Spleen (tissue), 11 donors: Measurements from ENCODE around the gene ANXA4. TPM values are rescaled to one million over a fixed set of nuclear protein-coding genes. Genes with fewer than 3 reads are reported as not detected.

Experiments used
- DNase-seq: peaks from one replicate; pipeline ENCODE4 v3.0.0-alpha.2; 2020
- H3K27ac ChIP-seq, 8 donors: fragments of 200-600 bp; sonication (generic) in 7 of 8; 1 replicate in 4 of 8; 2 replicates in 4 of 8; pipeline versions ENCODE4 v1.5.0 to v1.8.0; 2016 to 2021; ENCODE audit warnings: inconsistent platforms in 4 of 8, mild to moderate bottlenecking in 4 of 8, moderate library complexity in 1 of 8
- H3K27me3 ChIP-seq, 7 donors: fragments of 200-600 bp; sonication (generic) in 6 of 7; replicated peaks in 1 of 7; 1 replicate in 4 of 7; 2 replicates in 3 of 7; pipeline versions ENCODE4 v1.5.0 to v1.8.0; 2016 to 2021; ENCODE audit warnings: inconsistent platforms in 3 of 7, mild to moderate bottlenecking in 1 of 7
- H3K36me3 ChIP-seq, 6 donors: fragments of 200-600 bp; sonication (generic) in 5 of 6; 1 replicate in 4 of 6; 2 replicates in 2 of 6; pipeline versions ENCODE4 v1.5.0 to v1.8.0; 2016 to 2021; ENCODE audit warnings: inconsistent platforms in 2 of 6
- H3K4me1 ChIP-seq, 6 donors: fragments of 200-600 bp; sonication (generic) in 5 of 6; 1 replicate in 3 of 6; 2 replicates in 3 of 6; pipeline versions ENCODE4 v1.5.0 to v1.8.0; 2016 to 2021; ENCODE audit warnings: inconsistent platforms in 3 of 6
- H3K4me3 ChIP-seq, 8 donors: fragments of 200-600 bp; sonication (generic) in 7 of 8; 1 replicate in 4 of 8; 2 replicates in 4 of 8; pipeline versions ENCODE4 v1.5.0 to v1.8.0; 2016 to 2021; ENCODE audit warnings: inconsistent platforms in 4 of 8, mild to moderate bottlenecking in 4 of 8, moderate library complexity in 2 of 8
- H3K9me3 ChIP-seq, 8 donors: fragments of 200-600 bp; sonication (generic) in 7 of 8; 1 replicate in 4 of 8; 2 replicates in 4 of 8; pipeline versions ENCODE4 v1.5.0 to v1.8.0; 2016 to 2021; ENCODE audit warnings: inconsistent platforms in 4 of 8
- CTCF ChIP-seq, 11 experiments: fragments of 200-600 bp in 7 of 11; fragments of 450-650 bp in 4 of 11; sonication (generic) in 4 of 11; IDR thresholded peaks in 8 of 11; conservative IDR thresholded peaks in 3 of 11; 1 replicate in 7 of 11; 2 replicates in 4 of 11; pipeline versions ENCODE4 v1.4.0 to v1.8.0; 2016 to 2021; ENCODE audit warnings: antibody characterized with exemption in 11 of 11, inconsistent platforms in 4 of 11, mild to moderate bottlenecking in 1 of 11
- POLR2A ChIP-seq, 3 donors: fragments of 450-650 bp; IDR thresholded peaks; one replicate each; pipeline ENCODE4 v1.5.1; 2017; ENCODE audit warnings: antibody characterized with exemption in 3 of 3, mild to moderate bottlenecking in 1 of 3
- POLR2AphosphoS5 ChIP-seq, 3 donors: sonication (generic); formaldehyde crosslinking; IDR thresholded peaks; one replicate each; pipeline ENCODE4 v1.5.1; 2017; ENCODE audit warnings: antibody characterized with exemption in 3 of 3
- WGBS, 5 donors: extraction: QIAGEN DNeasy Blood & Tissue Kit in 3 of 5; methylation state at CpG; one replicate each; pipeline versions ENCODE4 v1.1.5 to v1.1.7; 2013 to 2018; 5-methylcytosine and 5-hydroxymethylcytosine counted together
- intact Hi-C: fragments of 100-400 bp; cut with DNase I; formaldehyde crosslinking; loops from one replicate; pipeline ENCODE4 v1.15.0; 2023; ENCODE audit warnings: low total_unique reads
- polyA plus RNA-seq, 3 donors: library from polyadenylated mRNA; stranded (reverse); fragments of 200-250 nt; gene quantifications; one replicate each; pipeline ENCODE4 v1.2.1, GENCODE V29; 2013
- total RNA-seq, 7 donors: library from RNA; depleted of rRNA in 3 of 7; stranded (reverse); fragments of >200 nt in 3 of 7; fragmentation: NEBNext Ultra II Directional in 4 of 7; extraction: Animal tissue kit (Norgen Biotek cat#: 25700) in 4 of 7; gene quantifications; one replicate each; pipeline versions ENCODE4 v1.1.0 to v1.2.1, GENCODE V29; 2016 to 2021
- donor health status: healthy with polysubstance abuse.
- donor health status: DM: no; HTN: no; CAD: no; lungs with moderate emphysema.
- donor health status: DM: no; HTN: no; CAD: no.
- donor health status: Bipolar disorder and iron deficiency.
- donor health status: healthy.
- donor health status: DM: no; HTN: no; CAD: no.
- donor health status: DM: yes; HTN: yes; CAD: no.

ANXA4 gene
- total and polyA plus RNA-seq, 10 donors: 15.0 to 56.1 (median 29.2) TPM

- Histone ChIP-seq H3K27ac (peak overlapping the region in 3 of 8 donors; percentile 10 to 30 (median 28)), H3K9me3 (peaks cover 0 to under 1% (median 0%) of the 10 kb centered on the region in 8 donors), H3K27me3 (no peaks in the 10 kb centered on the region), H3K4me1 (peaks cover 0 to 17% (median 11%) of the 10 kb centered on the region in 6 donors), H3K4me3 (no peak overlapping the region), H3K36me3 (peaks cover 0 to 22% (median 0%) of the 10 kb centered on the region in 6 donors)
- no peak for TF ChIP-seq POLR2A (IDR thresholded peaks at IDR 0.05)
- peak in 1 of 3 donors; percentile 41 for TF ChIP-seq POLR2AphosphoS5 (IDR thresholded peaks at IDR 0.05)
- DNase-seq: no peak
- intact Hi-C loops: no loop called here
- WGBS, 5 donors: 55 to 66% (median 65%) methylated on average over 5 of the region's 5 CpGs
Measured at GRCh38 chr2:69781321-69782248, 39.7 kb downstream of the ANXA4 start.

GRCh38 chr2:69784228-69784627 lies 42.3 kb downstream of the ANXA4 start:
- WGBS, 5 donors: 95 to 98% (median 96%) methylated on average over 5 of the region's 5 CpGs
- TF ChIP-seq POLR2AphosphoS5 (IDR thresholded peaks at IDR 0.05): no peak
- no peak for TF ChIP-seq POLR2A (IDR thresholded peaks at IDR 0.05)
- no peak for TF ChIP-seq CTCF (IDR thresholded peaks at IDR 0.05 in 8 of 11, conservative IDR thresholded peaks at IDR 0.05 in 3 of 11)
- no peaks in the 10 kb centered on the region for H3K9me3 ChIP-seq
- H3K4me3 ChIP-seq: no peak overlapping the region
- peaks cover 0 to 19% (median 13%) of the 10 kb centered on the region in 6 donors for H3K4me1 ChIP-seq
- peaks cover 0 to 45% (median 0%) of the 10 kb centered on the region in 6 donors for H3K36me3 ChIP-seq
- no peak overlapping the region for H3K27ac ChIP-seq
- intact Hi-C loops: no loop called here
- DNase-seq: no peak
- no peaks in the 10 kb centered on the region for H3K27me3 ChIP-seq

GRCh38 chr2:69785358-69785757 lies 43.4 kb downstream of the ANXA4 start:
- TF ChIP-seq POLR2A (IDR thresholded peaks at IDR 0.05): no peak
- no peaks in the 10 kb centered on the region for H3K27me3 ChIP-seq
- peaks cover 0 to 29% (median 24%) of the 10 kb centered on the region in 6 donors for H3K4me1 ChIP-seq
- H3K4me3 ChIP-seq: no peak overlapping the region
- intact Hi-C loops: no loop called here
- H3K36me3 ChIP-seq: peaks cover 0 to 50% (median 0%) of the 10 kb centered on the region in 6 donors
- 93 to 99% (median 98%) methylated on average over 2 of the region's 2 CpGs for WGBS, 5 donors
- H3K9me3 ChIP-seq: no peaks in the 10 kb centered on the region
- H3K27ac ChIP-seq: no peak overlapping the region
- no peak for DNase-seq

GRCh38 chr2:69786052-69786560 lies 44.2 kb downstream of the ANXA4 start:
- Histone ChIP-seq H3K4me3 (no peak overlapping the region), H3K36me3 (peaks cover 0 to 50% (median 0%) of the 10 kb centered on the region in 6 donors), H3K27me3 (no peaks in the 10 kb centered on the region), H3K4me1 (peaks cover 0 to 29% (median 21%) of the 10 kb centered on the region in 6 donors), H3K27ac (no peak overlapping the region), H3K9me3 (no peaks in the 10 kb centered on the region)
- TF ChIP-seq POLR2A (IDR thresholded peaks at IDR 0.05): no peak
- TF ChIP-seq CTCF (IDR thresholded peaks at IDR 0.05 in 8 of 11, conservative IDR thresholded peaks at IDR 0.05 in 3 of 11): no peak
- intact Hi-C loops: no loop called here
- WGBS, 5 donors: 84 to 94% (median 90%) methylated on average over 4 of the region's 4 CpGs
- no peak for DNase-seq

- TF ChIP-seq POLR2A (IDR thresholded peaks at IDR 0.05) (no peak), POLR2AphosphoS5 (IDR thresholded peaks at IDR 0.05) (no peak), CTCF (IDR thresholded peaks at IDR 0.05 in 8 of 11, conservative IDR thresholded peaks at IDR 0.05 in 3 of 11) (no peak)
- H3K27ac ChIP-seq: peak overlapping the region in 4 of 8 donors; percentile 12 to 59 (median 18)
- H3K27me3 ChIP-seq: no peaks in the 10 kb centered on the region
- intact Hi-C loops: no loop called here
- no peaks in the 10 kb centered on the region for H3K9me3 ChIP-seq
- WGBS, 5 donors: 73 to 85% (median 77%) methylated on average over 7 of the region's 7 CpGs
- no peak overlapping the region for H3K4me3 ChIP-seq
- H3K36me3 ChIP-seq: peaks cover 0 to 50% (median 0%) of the 10 kb centered on the region in 6 donors
- H3K4me1 ChIP-seq: peaks cover 0 to 28% (median 16%) of the 10 kb centered on the region in 6 donors
- DNase-seq: no peak
Measured at GRCh38 chr2:69789175-69789721, 47.3 kb downstream of the ANXA4 start.
